Measurements from ENCODE around the gene PAK1.

PAK1 gene

GRCh38 chr11:77467233-77467632 lies 6.7 kb downstream of the PAK1 start:
- Mint-ChIP-seq H3K4me3 (no peak overlapping the region), H3K4me1 (ENCODE audit: low read depth) (peaks cover 1% of the 10 kb centered on the region), H3K27me3 (peaks cover 17% of the 10 kb centered on the region), H3K27ac (no peak overlapping the region), H3K36me3 (ENCODE audit: low read depth) (no peaks in the 10 kb centered on the region), H3K9me3 (no peaks in the 10 kb centered on the region)
- no peak for DNase-seq

- no peak for DNase-seq
- H3K27ac Mint-ChIP-seq = no peak overlapping the region
- H3K9me3 Mint-ChIP-seq = no peaks in the 10 kb centered on the region
- H3K27me3 Mint-ChIP-seq = peaks cover 3% of the 10 kb centered on the region
- no peaks in the 10 kb centered on the region for H3K4me1 Mint-ChIP-seq (ENCODE audit: low read depth)
- H3K4me3 Mint-ChIP-seq = no peak overlapping the region
- H3K36me3 Mint-ChIP-seq (ENCODE audit: low read depth) = no peaks in the 10 kb centered on the region
Observed at GRCh38 chr11:77457340-77457739, 16.6 kb downstream of the PAK1 start.

DNA sequence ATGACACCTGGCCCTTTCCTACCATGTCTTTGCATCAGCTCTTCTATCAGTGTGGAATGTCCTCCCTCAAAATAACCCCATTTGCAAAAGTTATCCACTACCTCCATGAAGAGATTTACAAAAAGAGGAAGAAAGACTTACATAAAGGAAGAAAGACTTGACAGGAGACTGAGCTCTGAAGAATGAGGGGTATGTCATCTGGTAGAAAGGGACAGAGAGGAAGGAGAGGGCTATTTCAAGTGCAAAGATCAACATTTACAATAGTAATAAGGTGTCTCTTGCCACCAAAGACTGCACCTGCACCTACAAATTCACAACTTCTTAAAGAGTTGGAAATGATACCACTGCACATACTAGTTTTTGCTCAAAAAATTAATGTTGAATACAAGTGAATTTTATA lies 18.2 kb downstream of the PAK1 start:
- Mint-ChIP-seq H3K4me3 (no peak overlapping the region), H3K4me1 (ENCODE audit: low read depth) (no peaks in the 10 kb centered on the region), H3K27ac (no peak overlapping the region), H3K9me3 (no peaks in the 10 kb centered on the region), H3K36me3 (ENCODE audit: low read depth) (no peaks in the 10 kb centered on the region), H3K27me3 (no peaks in the 10 kb centered on the region)
- no peak for DNase-seq

DNA sequence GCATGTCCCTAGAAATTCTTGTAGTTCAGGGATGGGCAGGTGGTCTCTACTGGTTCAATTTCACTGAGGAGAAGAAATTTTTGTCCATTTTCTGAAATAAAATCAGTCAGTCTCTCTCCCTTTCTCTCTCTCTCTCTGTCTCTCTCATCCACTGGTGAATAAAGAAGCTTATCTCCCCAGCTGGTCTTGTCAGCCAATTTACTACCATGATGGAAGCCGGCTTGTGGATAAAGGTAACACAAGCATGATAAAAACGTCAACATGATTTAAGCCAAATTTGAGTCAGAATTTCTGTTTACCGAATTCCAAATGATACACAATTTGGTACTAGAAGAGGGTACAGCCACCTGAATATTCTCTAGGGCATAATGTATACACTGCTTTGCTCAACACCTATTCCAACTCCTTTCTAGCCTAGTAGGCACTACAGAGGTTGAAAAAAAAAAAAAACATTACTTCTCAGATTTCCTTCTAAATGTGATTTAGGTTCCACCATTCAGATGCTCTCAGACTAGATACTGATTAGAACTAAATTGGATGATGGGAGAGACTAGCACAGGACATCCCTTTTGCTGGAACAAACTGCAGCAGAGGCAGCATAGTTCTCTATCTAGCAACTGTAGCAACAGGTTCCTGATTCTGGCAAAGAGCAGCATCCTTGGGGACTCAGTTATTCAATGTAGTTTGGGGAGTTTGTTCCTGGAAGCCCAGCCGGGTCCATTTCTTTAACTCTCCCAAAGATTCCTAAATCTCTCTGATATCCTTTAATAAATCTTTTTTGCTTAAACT lies 18.8 kb downstream of the PAK1 start:
- Mint-ChIP-seq H3K36me3 (ENCODE audit: low read depth) (no peaks in the 10 kb centered on the region), H3K4me3 (no peak overlapping the region), H3K9me3 (no peaks in the 10 kb centered on the region), H3K27ac (no peak overlapping the region), H3K4me1 (ENCODE audit: low read depth) (peaks cover 5% of the 10 kb centered on the region), H3K27me3 (no peaks in the 10 kb centered on the region)
- no peak for DNase-seq

GRCh38 chr11:77450227-77450626 lies 23.7 kb downstream of the PAK1 start:
- Mint-ChIP-seq H3K4me3 (no peak overlapping the region), H3K4me1 (ENCODE audit: low read depth) (peaks cover 32% of the 10 kb centered on the region), H3K27me3 (no peaks in the 10 kb centered on the region), H3K27ac (no peak overlapping the region), H3K9me3 (no peaks in the 10 kb centered on the region), H3K36me3 (ENCODE audit: low read depth) (no peaks in the 10 kb centered on the region)
- no peak for DNase-seq

DNA sequence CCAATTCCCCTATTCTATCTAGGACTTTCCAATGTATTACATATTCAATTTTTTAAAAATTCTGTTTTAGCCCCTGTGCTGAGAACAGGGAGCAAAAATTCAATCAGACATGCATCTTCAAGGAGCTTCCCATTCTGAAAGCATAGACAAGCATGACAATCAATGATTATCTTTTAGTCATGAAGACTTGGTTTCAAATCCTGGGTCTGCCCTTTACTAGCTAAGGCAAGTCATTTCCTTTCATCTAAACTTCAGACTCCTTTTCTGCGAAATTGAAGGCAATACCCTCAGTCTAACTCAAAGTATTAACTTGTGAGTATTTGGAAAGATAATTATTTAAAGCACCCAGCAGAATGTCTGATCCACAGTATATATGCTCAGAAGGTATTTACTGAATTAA lies 24.1 kb downstream of the PAK1 start:
- Mint-ChIP-seq H3K36me3 (ENCODE audit: low read depth) (no peaks in the 10 kb centered on the region), H3K4me3 (no peak overlapping the region), H3K27ac (no peak overlapping the region), H3K9me3 (no peaks in the 10 kb centered on the region), H3K27me3 (no peaks in the 10 kb centered on the region), H3K4me1 (ENCODE audit: low read depth) (peaks cover 32% of the 10 kb centered on the region)
- no peak for DNase-seq

- peak overlapping the region; percentile 38 for H3K27ac Mint-ChIP-seq
- H3K4me1 Mint-ChIP-seq (ENCODE audit: low read depth) = peaks cover 32% of the 10 kb centered on the region
- no peak for DNase-seq
- H3K36me3 Mint-ChIP-seq (ENCODE audit: low read depth) = no peaks in the 10 kb centered on the region
- H3K27me3 Mint-ChIP-seq = no peaks in the 10 kb centered on the region
- H3K9me3 Mint-ChIP-seq = no peaks in the 10 kb centered on the region
- peak overlapping the region; percentile 23 for H3K4me3 Mint-ChIP-seq
Observed at GRCh38 chr11:77449060-77449521, 24.8 kb downstream of the PAK1 start.

- no peaks in the 10 kb centered on the region for H3K27me3 Mint-ChIP-seq
- no peaks in the 10 kb centered on the region for H3K36me3 Mint-ChIP-seq (ENCODE audit: low read depth)
- H3K27ac Mint-ChIP-seq = no peak overlapping the region
- no peak for DNase-seq
- no peak overlapping the region for H3K4me3 Mint-ChIP-seq
- peaks cover 32% of the 10 kb centered on the region for H3K4me1 Mint-ChIP-seq (ENCODE audit: low read depth)
- H3K9me3 Mint-ChIP-seq = no peaks in the 10 kb centered on the region
Observed at GRCh38 chr11:77448269-77448668, 25.6 kb downstream of the PAK1 start.

DNA sequence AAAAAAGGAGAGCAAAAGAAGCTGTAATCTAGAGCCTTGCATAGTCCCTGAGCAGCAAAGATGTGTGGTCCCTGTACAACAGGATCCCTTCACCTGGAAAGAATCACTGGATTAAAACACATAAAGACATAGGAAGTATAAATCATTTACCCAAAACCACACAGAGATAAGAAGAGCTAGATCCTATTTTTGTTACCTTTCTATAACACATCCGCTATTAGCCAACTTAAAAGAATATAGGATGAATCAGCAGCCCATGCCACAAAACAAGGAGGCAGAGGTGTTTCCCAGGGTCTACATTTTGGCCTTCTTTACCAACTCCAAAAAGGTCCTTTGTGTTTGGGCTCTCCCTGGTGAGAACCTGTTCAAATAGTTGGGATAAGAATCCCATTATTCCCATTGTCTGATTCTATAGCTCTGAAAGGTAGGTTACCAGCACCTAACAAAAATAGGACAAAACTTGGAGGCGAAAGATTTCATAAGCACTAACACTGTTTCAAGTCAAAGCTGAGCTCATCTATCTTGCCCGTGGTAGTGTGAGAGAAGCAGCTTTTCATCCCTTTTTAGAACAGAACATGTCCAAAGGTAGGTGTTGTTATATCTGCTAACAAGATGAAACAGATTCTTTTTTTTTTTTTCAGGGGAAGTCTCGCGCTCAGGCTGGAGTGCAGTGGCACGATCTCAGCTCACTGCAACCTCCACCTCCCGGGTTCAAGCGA lies 26.8 kb downstream of the PAK1 start:
- no peak overlapping the region for H3K4me3 Mint-ChIP-seq
- no peaks in the 10 kb centered on the region for H3K27me3 Mint-ChIP-seq
- H3K27ac Mint-ChIP-seq = no peak overlapping the region
- H3K4me1 Mint-ChIP-seq (ENCODE audit: low read depth) = peaks cover 32% of the 10 kb centered on the region
- H3K9me3 Mint-ChIP-seq = no peaks in the 10 kb centered on the region
- no peak for DNase-seq
- no peaks in the 10 kb centered on the region for H3K36me3 Mint-ChIP-seq (ENCODE audit: low read depth)

- H3K4me3 Mint-ChIP-seq = no peak overlapping the region
- H3K27me3 Mint-ChIP-seq = no peaks in the 10 kb centered on the region
- H3K27ac Mint-ChIP-seq = no peak overlapping the region
- H3K9me3 Mint-ChIP-seq = no peaks in the 10 kb centered on the region
- peaks cover 21% of the 10 kb centered on the region for H3K4me1 Mint-ChIP-seq (ENCODE audit: low read depth)
- no peaks in the 10 kb centered on the region for H3K36me3 Mint-ChIP-seq (ENCODE audit: low read depth)
- DNase-seq = no peak
Observed at GRCh38 chr11:77444261-77444660, 29.6 kb downstream of the PAK1 start.

DNA sequence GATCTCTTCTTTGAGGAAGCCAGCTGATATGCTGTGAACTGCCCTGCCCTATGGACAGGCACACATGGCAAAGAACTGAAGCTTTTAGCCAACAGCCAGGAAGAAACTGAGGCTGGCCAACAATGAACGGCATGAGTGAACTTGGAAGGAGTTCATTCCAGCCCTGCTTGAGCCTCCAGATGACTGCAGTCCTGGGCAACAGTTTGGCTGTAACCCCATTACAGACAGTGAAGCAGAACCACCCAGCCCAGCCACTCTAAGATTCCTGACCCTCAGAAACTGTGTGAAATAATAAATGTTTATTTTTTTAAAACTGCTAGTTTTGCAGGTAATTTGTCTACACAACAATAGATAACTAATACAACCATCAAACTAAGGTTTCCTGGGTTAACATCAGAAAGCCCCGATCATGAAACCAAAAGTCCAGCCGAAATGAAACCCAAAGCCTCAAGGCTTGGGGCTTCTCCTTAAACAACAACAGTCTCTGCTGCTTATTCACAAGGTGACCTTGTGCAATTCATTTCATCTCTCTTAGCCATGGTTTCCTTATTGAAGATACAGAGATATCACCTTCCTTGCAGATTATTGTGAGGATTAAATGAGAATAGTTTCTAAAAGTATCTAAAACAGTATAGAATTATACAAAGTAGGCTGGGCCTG lies 31.4 kb downstream of the PAK1 start:
- no peak overlapping the region for H3K27ac Mint-ChIP-seq
- peaks cover 9% of the 10 kb centered on the region for H3K4me1 Mint-ChIP-seq (ENCODE audit: low read depth)
- DNase-seq = no peak
- H3K9me3 Mint-ChIP-seq = no peaks in the 10 kb centered on the region
- no peaks in the 10 kb centered on the region for H3K36me3 Mint-ChIP-seq (ENCODE audit: low read depth)
- no peaks in the 10 kb centered on the region for H3K27me3 Mint-ChIP-seq
- no peak overlapping the region for H3K4me3 Mint-ChIP-seq

GRCh38 chr11:77441426-77441825 lies 32.5 kb downstream of the PAK1 start:
- Mint-ChIP-seq H3K36me3 (ENCODE audit: low read depth) (no peaks in the 10 kb centered on the region), H3K27ac (no peak overlapping the region), H3K4me3 (no peak overlapping the region), H3K27me3 (no peaks in the 10 kb centered on the region), H3K4me1 (ENCODE audit: low read depth) (peaks cover 2% of the 10 kb centered on the region), H3K9me3 (no peaks in the 10 kb centered on the region)
- DNase-seq = no peak

GRCh38 chr11:77440678-77441077 lies 33.2 kb downstream of the PAK1 start:
- no peaks in the 10 kb centered on the region for H3K9me3 Mint-ChIP-seq
- H3K27me3 Mint-ChIP-seq = peaks cover 2% of the 10 kb centered on the region

DNA sequence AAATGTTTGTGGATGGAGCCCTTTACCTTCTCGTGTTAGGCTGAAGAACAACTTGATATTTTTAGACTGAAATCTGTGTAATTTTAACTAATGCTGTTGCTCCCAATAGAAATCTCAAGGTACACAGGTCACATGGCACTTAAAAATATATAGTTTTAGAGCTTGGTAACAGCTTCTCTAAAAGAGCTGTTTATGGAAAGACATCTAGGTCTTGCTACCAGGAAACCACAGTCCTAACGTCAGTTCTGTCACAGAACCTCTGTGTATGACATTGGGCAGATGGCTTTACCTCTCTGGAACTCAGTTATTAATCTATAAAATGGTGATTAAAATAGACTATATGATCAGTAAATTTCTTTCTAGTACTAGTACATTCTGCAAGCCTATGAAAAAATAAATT lies 35.4 kb downstream of the PAK1 start:
- no peaks in the 10 kb centered on the region for H3K9me3 Mint-ChIP-seq
- H3K27me3 Mint-ChIP-seq = peaks cover 2% of the 10 kb centered on the region
- no peaks in the 10 kb centered on the region for H3K4me1 Mint-ChIP-seq (ENCODE audit: low read depth)
- no peak overlapping the region for H3K4me3 Mint-ChIP-seq
- no peak overlapping the region for H3K27ac Mint-ChIP-seq
- no peaks in the 10 kb centered on the region for H3K36me3 Mint-ChIP-seq (ENCODE audit: low read depth)
- no peak for DNase-seq

More at GRCh38 chr11:77440678-77441077, 33.2 kb downstream of the PAK1 start:
- no peaks in the 10 kb centered on the region for H3K4me1 Mint-ChIP-seq (ENCODE audit: low read depth)
- no peak for DNase-seq
- H3K36me3 Mint-ChIP-seq (ENCODE audit: low read depth) = no peaks in the 10 kb centered on the region
- H3K4me3 Mint-ChIP-seq = no peak overlapping the region
- no peak overlapping the region for H3K27ac Mint-ChIP-seq

GRCh38 chr11:77436969-77437368 lies 36.9 kb downstream of the PAK1 start:
- H3K9me3 Mint-ChIP-seq = no peaks in the 10 kb centered on the region

More at GRCh38 chr11:77436969-77437368, 36.9 kb downstream of the PAK1 start:
- DNase-seq = no peak
- Mint-ChIP-seq H3K27me3 (peaks cover 2% of the 10 kb centered on the region), H3K36me3 (ENCODE audit: low read depth) (no peaks in the 10 kb centered on the region), H3K27ac (no peak overlapping the region), H3K4me1 (ENCODE audit: low read depth) (peaks cover under 1% of the 10 kb centered on the region), H3K4me3 (no peak overlapping the region)

Measured in activated T-cell treated with anti-CD3 and anti-CD28 coated beads, Interleukin-2, amount 50 U/mL, for 24 hours (primary cell).